ENCODE results near the gene STX18. TPM values are rescaled to one million over a fixed set of nuclear protein-coding genes. Genes with fewer than 3 reads are reported as not detected.

STX18 gene
- total and polyA plus RNA-seq, 2 of the 13 experiments (the other 11 are each of a cell fraction or from before 2014, with no cell fraction given) = 23.9 to 37.1 TPM

GRCh38 chr4:4574052-4574451 is 32.2 kb upstream of the STX18 start:
- Histone ChIP-seq H3K27ac (ENCODE audit: extremely low read length, insufficient read depth, low read length) (no peak overlapping the region), H3K4me3 (replicated peaks in 1 of 3; ENCODE audit: insufficient read depth in 1 of 3, low read depth in 2 of 3, low read length in 3 of 3) (no peak overlapping the region), H2AFZ (ENCODE audit: low read length) (no peak overlapping the region), H3K27me3 (ENCODE audit: control insufficient read depth in 1 of 2, insufficient read depth in 2 of 2, low read length in 2 of 2) (no peaks in the 10 kb centered on the region), H3K4me2 (ENCODE audit: low read depth, low read length) (no peak overlapping the region), H4K20me1 (ENCODE audit: insufficient read depth, low read length) (no peaks in the 10 kb centered on the region), H3K36me3 (replicated peaks in 1 of 2; ENCODE audit: control insufficient read depth in 1 of 2, insufficient read depth in 2 of 2, low read length in 2 of 2) (peaks cover 3 to 6% of the 10 kb centered on the region in 2 experiments; a peak in 2 of 5 replicates), H3K9me3 (ENCODE audit: low read length) (no peaks in the 10 kb centered on the region), H3K9ac (ENCODE audit: insufficient read depth, low read depth, low read length) (no peak overlapping the region), H3K79me2 (ENCODE audit: insufficient read depth, low read length) (no peaks in the 10 kb centered on the region), H3K4me1 (ENCODE audit: insufficient read depth, low read length) (peaks cover 11% of the 10 kb centered on the region)
- no peak for TF ChIP-seq FOXO4 (CRISPR knock-in tag; conservative IDR thresholded peaks at IDR 0.05)
- TF ChIP-seq ZNF232 (CRISPR knock-in tag; IDR thresholded peaks at IDR 0.05; ENCODE audit: borderline replicate concordance) = no peak
- no peak for TF ChIP-seq ZNF138 (CRISPR knock-in tag; IDR thresholded peaks at IDR 0.05; ENCODE audit: low read depth)
- no peak for TF ChIP-seq ZMAT3 (CRISPR knock-in tag; conservative IDR thresholded peaks at IDR 0.05)
- TF ChIP-seq MIER3 (CRISPR knock-in tag; IDR thresholded peaks at IDR 0.05; ENCODE audit: borderline replicate concordance) = no peak
- TF ChIP-seq NR2F2 (IDR thresholded peaks at IDR 0.05; ENCODE audit: borderline replicate concordance, low read depth) = no peak
- TF ChIP-seq ZSCAN22 (CRISPR knock-in tag; IDR thresholded peaks at IDR 0.05) = no peak
- no peak for TF ChIP-seq ZNF207 (IDR thresholded peaks at IDR 0.05; ENCODE audit: borderline replicate concordance)
- no peak for TF ChIP-seq ZNF564 (CRISPR knock-in tag; IDR thresholded peaks at IDR 0.05)
- TF ChIP-seq KLF9 (CRISPR knock-in tag; IDR thresholded peaks at IDR 0.05; ENCODE audit: low read depth) = no peak
- TF ChIP-seq ATF3 (CRISPR knock-in tag; IDR thresholded peaks at IDR 0.05) = no peak
- TF ChIP-seq REXO4 (CRISPR knock-in tag; IDR thresholded peaks at IDR 0.05; ENCODE audit: borderline replicate concordance) = no peak
- no peak for TF ChIP-seq ZNF644 (CRISPR knock-in tag; IDR thresholded peaks at IDR 0.05; ENCODE audit: low read depth)
- TF ChIP-seq ZZZ3 (CRISPR knock-in tag; IDR thresholded peaks at IDR 0.05; ENCODE audit: borderline replicate concordance) = no peak
- TF ChIP-seq CENPX (CRISPR knock-in tag; IDR thresholded peaks at IDR 0.05) = no peak
- no peak for TF ChIP-seq ZNF143 (CRISPR knock-in tag; IDR thresholded peaks at IDR 0.05)
- ChIA-PET POLR2A (no interaction called here), CTCF (ENCODE audit: low intra/inter-chr PET ratio, low total read pairs) (no interaction called here)
- no peak for FAIRE-seq
- 93% methylated on average over 5 of the region's 5 CpGs for WGBS (ENCODE audit: low lambda C conversion rate)
- DNase-seq (ENCODE audit: low spot score) = no peak
- intact Hi-C loops (cut with micrococcal nuclease; ENCODE audit: unreplicated experiment) (no loop called here), in situ Hi-C loops (cut with HindIII; ENCODE audit: extremely low pct_ligation_motif_present, low pct_unique_long_range_greater_than_20kb) (no loop called here)
- no peak for ATAC-seq
- no TSS peak for BruUV-seq (replicated peaks)

Data from HepG2 (cell line).